Uterus (tissue), 4 donors: Measurements from ENCODE around the gene NRBP1. TPM values are rescaled to one million over a fixed set of nuclear protein-coding genes. Genes with fewer than 3 reads are reported as not detected.
"Not testable (repeated sequence)": the region's sequence is repeated elsewhere in the genome, so short reads cannot be mapped to it uniquely, and the experiment has no call there.

Source experiments
- DNase-seq, 2 donors: peaks; one replicate each; pipeline ENCODE4 v3.0.0-alpha.2; 2019 to 2020
- H3K27ac ChIP-seq, 2 donors: fragments of 200-600 bp; sonication (generic); 1 replicate in 1 of 2; 2 replicates in 1 of 2; pipeline ENCODE4 v1.5.1; 2016 to 2018
- H3K27me3 ChIP-seq, 2 donors: fragments of 200-600 bp; sonication (generic); one replicate each; pipeline ENCODE4 v1.5.1; 2018 to 2019; ENCODE audit warnings: control low read depth in 1 of 2
- H3K36me3 ChIP-seq, 2 donors: fragments of 200-600 bp; sonication (generic); one replicate each; pipeline ENCODE4 v1.5.1; 2019; ENCODE audit warnings: control low read depth in 1 of 2
- H3K4me1 ChIP-seq, 2 donors: fragments of 200-600 bp; sonication (generic); one replicate each; pipeline ENCODE4 v1.5.1; 2018 to 2019; ENCODE audit warnings: control low read depth in 1 of 2
- H3K4me3 ChIP-seq, 2 donors: fragments of 200-600 bp; sonication (generic); 1 replicate in 1 of 2; 2 replicates in 1 of 2; pipeline ENCODE4 v1.5.1; 2018 to 2019; ENCODE audit warnings: mild to moderate bottlenecking in 1 of 2
- H3K9me3 ChIP-seq, 2 donors: fragments of 200-600 bp; sonication (generic); one replicate each; pipeline ENCODE4 v1.5.1; 2019; ENCODE audit warnings: control low read depth in 1 of 2
- CTCF ChIP-seq, 4 experiments: fragments of 200-600 bp in 2 of 4; fragments of 450-650 bp in 2 of 4; sonication (generic) in 2 of 4; IDR thresholded peaks; one replicate each; pipeline ENCODE4 v1.5.1; 2016 to 2019; ENCODE audit warnings: antibody characterized with exemption in 4 of 4, mild to moderate bottlenecking in 2 of 4, moderate library complexity in 1 of 4
- POLR2A ChIP-seq, 2 donors: fragments of 450-650 bp; IDR thresholded peaks; one replicate each; pipeline ENCODE4 v1.6.1; 2016; ENCODE audit warnings: antibody characterized with exemption in 2 of 2, mild to moderate bottlenecking in 1 of 2, moderate library complexity in 1 of 2
- intact Hi-C: fragments of 100-400 bp; cut with DNase I; formaldehyde crosslinking; loops from one replicate; pipeline ENCODE4 v1.15.1; 2023; ENCODE audit warnings: low total_unique reads
- total RNA-seq, 4 donors: library from RNA; depleted of rRNA in 3 of 4; stranded (reverse); fragments of >200 nt in 3 of 4; gene quantifications; one replicate each; pipeline versions ENCODE4 v1.1.0 to v1.2.4, GENCODE V29; 2014 to 2023
- donor health status: DM: yes; HTN: yes; CAD: no.

Gene NRBP1
- total RNA-seq, 4 donors from 2014 or later: 57.6 to 148 (median 83.5) TPM

DNA sequence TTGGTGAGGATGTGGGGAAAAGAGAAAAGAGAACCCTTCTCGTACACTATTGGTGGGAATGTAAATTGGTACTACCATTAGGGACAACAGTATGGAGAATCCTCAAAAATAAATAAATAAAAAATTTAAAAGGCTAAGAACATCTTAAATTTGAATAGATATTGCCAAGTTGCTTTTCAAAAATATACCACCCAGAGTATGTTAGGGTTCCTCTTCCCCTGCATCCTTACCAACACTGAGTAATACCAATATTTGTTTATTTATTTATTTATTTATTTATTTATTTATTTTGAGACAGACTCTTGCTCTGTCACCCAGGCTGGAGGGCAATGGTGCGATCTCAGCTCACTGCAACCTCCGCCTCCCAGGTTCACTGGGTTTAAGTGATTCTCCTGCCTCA is 5.5 kb upstream of the NRBP1 start:
- TF ChIP-seq CTCF (IDR thresholded peaks at IDR 0.05) (no peak), POLR2A (IDR thresholded peaks at IDR 0.05) (no peak)
- Histone ChIP-seq H3K27ac (no peak overlapping the region), H3K4me1 (no peaks in the 10 kb centered on the region), H3K4me3 (no peak overlapping the region), H3K9me3 (no peaks in the 10 kb centered on the region), H3K27me3 (no peaks in the 10 kb centered on the region), H3K36me3 (no peaks in the 10 kb centered on the region)
- intact Hi-C loops: no loop called here
- DNase-seq: no peak

GRCh38 chr2:27425039-27425438 is 3.4 kb upstream of the NRBP1 start:
- H3K36me3 ChIP-seq, H3K4me1 ChIP-seq, H3K4me3 ChIP-seq, intact Hi-C loops, H3K27me3 ChIP-seq, H3K9me3 ChIP-seq, H3K27ac ChIP-seq, DNase-seq: not testable (repeated sequence)

DNA sequence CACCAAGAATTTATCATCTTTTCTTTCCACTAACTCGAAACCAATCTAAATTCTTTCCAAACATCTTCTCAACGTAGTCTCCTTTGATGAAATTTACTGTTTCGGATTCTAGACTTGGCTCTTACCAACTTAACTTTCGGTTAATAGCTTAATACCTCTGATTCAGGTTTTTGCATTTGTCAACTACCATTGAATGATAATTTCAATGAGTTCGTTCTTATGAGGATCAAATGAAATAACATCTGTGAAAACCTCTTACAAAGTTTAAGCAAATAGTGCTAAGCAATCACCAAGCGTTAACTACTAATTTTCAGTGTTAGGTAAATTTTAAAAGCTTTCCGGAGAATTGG is 593 bp upstream of the NRBP1 start:
- Histone ChIP-seq H3K4me3 (peak overlapping the region; percentile 95 to 98), H3K9me3 (no peaks in the 10 kb centered on the region), H3K4me1 (peaks cover 0 to 8% of the 10 kb centered on the region in 2 donors), H3K27me3 (no peaks in the 10 kb centered on the region), H3K36me3 (no peaks in the 10 kb centered on the region), H3K27ac (peak overlapping the region; percentile 95 to 99)
- no peak for TF ChIP-seq CTCF (IDR thresholded peaks at IDR 0.05)
- no peak for TF ChIP-seq POLR2A (IDR thresholded peaks at IDR 0.05)
- intact Hi-C loops: no loop called here
- DNase-seq: no peak

GRCh38 chr2:27428978-27429541 is 629 bp downstream of the NRBP1 start:
- peak overlapping the region; percentile 95 to 99 for H3K27ac ChIP-seq
- H3K36me3 ChIP-seq: no peaks in the 10 kb centered on the region
- peaks cover 0 to 8% of the 10 kb centered on the region in 2 donors for H3K4me1 ChIP-seq
- no peaks in the 10 kb centered on the region for H3K27me3 ChIP-seq
- peak; percentile 71 to 79 for DNase-seq
- TF ChIP-seq CTCF (IDR thresholded peaks at IDR 0.05): no peak
- TF ChIP-seq POLR2A (IDR thresholded peaks at IDR 0.05): no peak
- peak overlapping the region; percentile 95 to 98 for H3K4me3 ChIP-seq
- no peaks in the 10 kb centered on the region for H3K9me3 ChIP-seq
- intact Hi-C loops: no loop called here

- H3K9me3 ChIP-seq: no peaks in the 10 kb centered on the region
- intact Hi-C loops: no loop called here
- H3K27ac ChIP-seq: no peak overlapping the region
- TF ChIP-seq POLR2A (IDR thresholded peaks at IDR 0.05) (no peak), CTCF (IDR thresholded peaks at IDR 0.05) (no peak)
- no peaks in the 10 kb centered on the region for H3K27me3 ChIP-seq
- no peaks in the 10 kb centered on the region for H3K36me3 ChIP-seq
- peaks cover 0 to 8% of the 10 kb centered on the region in 2 donors for H3K4me1 ChIP-seq
- no peak for DNase-seq
- H3K4me3 ChIP-seq: no peak overlapping the region
Measured at GRCh38 chr2:27431395-27431794, 3.0 kb downstream of the NRBP1 start.

DNA sequence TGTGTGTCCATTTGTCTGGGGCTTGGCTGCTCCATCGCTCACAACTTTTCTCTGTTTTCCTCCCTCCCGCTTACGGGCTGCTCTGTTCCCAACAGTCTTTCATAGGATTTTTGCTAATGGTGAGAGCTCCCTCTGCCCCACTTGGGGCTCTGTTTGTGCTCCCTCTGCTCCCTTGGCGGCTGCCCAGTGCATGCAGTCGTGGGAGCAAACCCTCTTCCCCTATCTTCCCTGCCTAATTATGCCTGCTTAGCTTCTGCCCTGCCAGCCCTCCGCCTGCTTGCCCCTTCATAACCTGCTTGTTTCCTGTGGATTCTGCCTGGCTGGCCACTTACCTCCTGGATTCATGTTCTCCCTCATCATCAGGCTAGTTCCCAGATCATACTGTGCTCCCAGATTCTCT is 7.2 kb downstream of the NRBP1 start:
- Histone ChIP-seq H3K27ac (no peak overlapping the region), H3K36me3 (no peaks in the 10 kb centered on the region), H3K4me3 (no peak overlapping the region), H3K27me3 (no peaks in the 10 kb centered on the region), H3K4me1 (no peaks in the 10 kb centered on the region), H3K9me3 (no peaks in the 10 kb centered on the region)
- TF ChIP-seq CTCF (IDR thresholded peaks at IDR 0.05) (no peak), POLR2A (IDR thresholded peaks at IDR 0.05) (no peak)
- intact Hi-C loops: no loop called here
- no peak for DNase-seq
